Spleen (tissue), 7 donors: ENCODE measurements around the gene ZSCAN18.

Experiments used
- POLR2A ChIP-seq, 3 donors: fragments of 450-650 bp; IDR thresholded peaks; one replicate each; pipeline ENCODE4 v1.5.1; 2017; ENCODE audit warnings: antibody characterized with exemption in 3 of 3, mild to moderate bottlenecking in 1 of 3
- POLR2AphosphoS5 ChIP-seq, 3 donors: sonication (generic); formaldehyde crosslinking; IDR thresholded peaks; one replicate each; pipeline ENCODE4 v1.5.1; 2017; ENCODE audit warnings: antibody characterized with exemption in 3 of 3
- TF ChIP-seq, protein P1 (sequence below), 11 experiments: fragments of 200-600 bp in 7 of 11; fragments of 450-650 bp in 4 of 11; sonication (generic) in 4 of 11; IDR thresholded peaks in 8 of 11; conservative IDR thresholded peaks in 3 of 11; 1 replicate in 7 of 11; 2 replicates in 4 of 11; pipeline versions ENCODE4 v1.4.0 to v1.8.0; 2016 to 2021; ENCODE audit warnings: antibody characterized with exemption in 11 of 11, inconsistent platforms in 4 of 11, mild to moderate bottlenecking in 1 of 11
- donor health status: DM: no; HTN: no; CAD: no; lungs with moderate emphysema.
- donor health status: DM: no; HTN: no; CAD: no.
- donor health status: DM: no; HTN: no; CAD: no.

DNA sequence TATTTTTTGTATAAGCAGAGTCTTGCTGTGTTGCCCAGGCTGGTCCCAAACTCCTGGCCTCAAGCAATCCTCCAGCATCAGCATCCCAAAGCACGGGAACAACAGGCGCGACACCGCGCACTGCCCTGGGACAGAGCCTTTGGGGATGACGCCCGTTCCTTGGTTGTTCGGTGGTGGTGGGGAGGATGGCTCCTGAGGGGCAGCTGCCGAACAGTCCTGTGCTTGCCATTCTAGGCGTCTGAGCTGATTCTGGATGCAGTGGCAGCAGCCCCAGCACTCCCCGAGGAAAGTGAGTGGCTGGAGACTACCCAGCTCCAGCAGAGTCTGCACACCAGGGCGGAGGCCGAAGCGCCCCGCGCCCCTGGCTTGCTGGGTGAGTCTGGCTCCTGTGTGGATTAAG is 45.8 kb downstream of the ZSCAN18 start:
- TF ChIP-seq, protein P1, sequence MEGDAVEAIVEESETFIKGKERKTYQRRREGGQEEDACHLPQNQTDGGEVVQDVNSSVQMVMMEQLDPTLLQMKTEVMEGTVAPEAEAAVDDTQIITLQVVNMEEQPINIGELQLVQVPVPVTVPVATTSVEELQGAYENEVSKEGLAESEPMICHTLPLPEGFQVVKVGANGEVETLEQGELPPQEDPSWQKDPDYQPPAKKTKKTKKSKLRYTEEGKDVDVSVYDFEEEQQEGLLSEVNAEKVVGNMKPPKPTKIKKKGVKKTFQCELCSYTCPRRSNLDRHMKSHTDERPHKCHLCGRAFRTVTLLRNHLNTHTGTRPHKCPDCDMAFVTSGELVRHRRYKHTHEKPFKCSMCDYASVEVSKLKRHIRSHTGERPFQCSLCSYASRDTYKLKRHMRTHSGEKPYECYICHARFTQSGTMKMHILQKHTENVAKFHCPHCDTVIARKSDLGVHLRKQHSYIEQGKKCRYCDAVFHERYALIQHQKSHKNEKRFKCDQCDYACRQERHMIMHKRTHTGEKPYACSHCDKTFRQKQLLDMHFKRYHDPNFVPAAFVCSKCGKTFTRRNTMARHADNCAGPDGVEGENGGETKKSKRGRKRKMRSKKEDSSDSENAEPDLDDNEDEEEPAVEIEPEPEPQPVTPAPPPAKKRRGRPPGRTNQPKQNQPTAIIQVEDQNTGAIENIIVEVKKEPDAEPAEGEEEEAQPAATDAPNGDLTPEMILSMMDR (IDR thresholded peaks at IDR 0.05 in 8 of 11, conservative IDR thresholded peaks at IDR 0.05 in 3 of 11), result no peak
- TF ChIP-seq POLR2AphosphoS5 (IDR thresholded peaks at IDR 0.05) (no peak), POLR2A (IDR thresholded peaks at IDR 0.05) (no peak)
